Endodermal cell (in vitro differentiated cells): ENCODE measurements around the gene CRIP1. TPM values are rescaled to one million over a fixed set of nuclear protein-coding genes. Genes with fewer than 3 reads are reported as not detected.

ENCODE experiments used
- DNase-seq: peaks from one replicate; pipeline ENCODE4 v3.0.0-alpha.2; 2017
- H3K27ac ChIP-seq: 2 replicates; pipeline ENCODE4 v1.5.1; 2013; ENCODE audit warnings: mild to moderate bottlenecking, low read depth, low read length, moderate library complexity
- H3K27me3 ChIP-seq: 2 replicates; pipeline ENCODE4 v1.6.1; 2013; ENCODE audit warnings: mild to moderate bottlenecking, low read length, moderate library complexity; ENCODE audit not compliant: insufficient read depth, control insufficient read depth, poor library complexity, severe bottlenecking
- H3K36me3 ChIP-seq: 2 replicates; pipeline ENCODE4 v1.7.0; 2013; ENCODE audit warnings: mild to moderate bottlenecking, low read length, moderate library complexity; ENCODE audit not compliant: control insufficient read depth, insufficient read depth
- H3K4me1 ChIP-seq: one replicate; pipeline ENCODE4 v1.7.0; 2013; ENCODE audit warnings: low read length; ENCODE audit not compliant: control insufficient read depth, insufficient read depth
- H3K4me3 ChIP-seq: 2 replicates; pipeline ENCODE4 v1.5.1; 2013; ENCODE audit warnings: mild to moderate bottlenecking, low read length, moderate library complexity
- H3K9ac ChIP-seq: 2 replicates; pipeline ENCODE4 v1.6.1; 2013; ENCODE audit warnings: mild to moderate bottlenecking, low read length, moderate library complexity; ENCODE audit not compliant: poor library complexity, severe bottlenecking; ENCODE audit errors: extremely low read depth
- H3K9me3 ChIP-seq: 2 replicates; pipeline ENCODE4 v1.6.1; 2013; ENCODE audit warnings: mild to moderate bottlenecking, low read length, moderate library complexity; ENCODE audit not compliant: control insufficient read depth
- H3K27ac Mint-ChIP-seq: 2 replicates; pipeline ENCODE4 v1.8.0; 2020; ENCODE audit warnings: mixed read lengths
- H3K27me3 Mint-ChIP-seq: 2 replicates; pipeline ENCODE4 v1.8.0; 2021; ENCODE audit warnings: mild to moderate bottlenecking, mixed read lengths; ENCODE audit not compliant: insufficient read depth
- H3K36me3 Mint-ChIP-seq: 2 replicates; pipeline ENCODE4 v1.8.0; 2020; ENCODE audit warnings: low read depth, mixed read lengths
- H3K4me1 Mint-ChIP-seq: 2 replicates; pipeline ENCODE4 v1.8.0; 2020; ENCODE audit warnings: mixed read lengths
- H3K4me3 Mint-ChIP-seq: 2 replicates; pipeline ENCODE4 v1.8.0; 2020; ENCODE audit warnings: mild to moderate bottlenecking, moderate library complexity, mixed read lengths
- H3K9me3 Mint-ChIP-seq: 2 replicates; pipeline ENCODE4 v1.8.0; 2020; ENCODE audit warnings: mild to moderate bottlenecking, mixed read lengths
- WGBS, 2 experiments: methylation state at CpG; one replicate each; pipeline versions ENCODE4 v1.1.5 to v1.1.7; 2013; ENCODE audit warnings: missing lambda C conversion rate in 2 of 2, mixed read lengths in 1 of 2; ENCODE audit not compliant: insufficient coverage in 1 of 2, insufficient read length in 1 of 2; 5-methylcytosine and 5-hydroxymethylcytosine counted together
- total RNA-seq, 2 donors: library from RNA; stranded (reverse); fragmentation: NEBNext Ultra II Directional in 1 of 2; extraction: Animal tissue kit (Norgen Biotek cat#: 25700) in 1 of 2; gene quantifications; 2 replicates in 1 of 2; 3 replicates in 1 of 2; pipeline ENCODE4 v1.2.1, GENCODE V29; 2021
- TF ChIP-seq, protein P1 (sequence below): fragments of 200-600 bp; sonication (generic); conservative IDR thresholded peaks from 2 replicates; pipeline ENCODE4 v1.5.0; 2021; ENCODE audit warnings: antibody characterized with exemption, mild to moderate bottlenecking

Gene CRIP1
- total RNA-seq, 2 donors from 2014 or later = 7.0 to 47.1 TPM

DNA sequence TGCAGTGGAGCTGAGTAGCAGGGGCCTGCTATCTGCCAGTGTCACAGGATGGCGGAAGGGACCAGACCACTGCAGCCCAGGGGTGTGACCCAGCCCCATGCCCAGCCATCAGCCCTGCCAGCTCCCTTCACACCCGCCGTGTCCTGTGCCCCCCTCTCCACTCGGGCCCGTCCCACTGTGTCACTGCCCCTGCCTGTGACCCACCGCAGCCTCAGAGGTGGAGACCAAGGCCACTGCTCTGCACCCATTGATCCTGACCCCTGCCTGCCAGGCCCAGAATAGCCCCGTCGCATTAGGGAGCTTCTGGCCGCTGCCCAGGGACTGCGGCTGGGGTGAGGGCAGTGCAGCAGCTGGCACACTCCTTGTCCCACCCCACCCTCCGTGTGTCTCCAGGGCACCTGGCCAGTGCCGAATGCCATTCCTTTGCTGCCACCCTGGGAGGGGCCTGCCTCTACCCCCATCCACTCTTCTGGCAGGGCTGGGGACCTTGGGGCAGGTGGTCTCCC is 14.1 kb upstream of the CRIP1 start:
- Histone ChIP-seq H3K9ac (no peak overlapping the region), H3K27ac (no peak overlapping the region), H3K36me3 (peaks cover 9% of the 10 kb centered on the region), H3K4me3 (no peak overlapping the region), H3K27me3 (peaks cover 29% of the 10 kb centered on the region), H3K4me1 (no peaks in the 10 kb centered on the region), H3K9me3 (no peaks in the 10 kb centered on the region)
- H3K27ac Mint-ChIP-seq = no peak overlapping the region
- no peaks in the 10 kb centered on the region for H3K4me1 Mint-ChIP-seq
- no peak for DNase-seq
- H3K9me3 Mint-ChIP-seq = peaks cover 2% of the 10 kb centered on the region
- TF ChIP-seq, protein P1, sequence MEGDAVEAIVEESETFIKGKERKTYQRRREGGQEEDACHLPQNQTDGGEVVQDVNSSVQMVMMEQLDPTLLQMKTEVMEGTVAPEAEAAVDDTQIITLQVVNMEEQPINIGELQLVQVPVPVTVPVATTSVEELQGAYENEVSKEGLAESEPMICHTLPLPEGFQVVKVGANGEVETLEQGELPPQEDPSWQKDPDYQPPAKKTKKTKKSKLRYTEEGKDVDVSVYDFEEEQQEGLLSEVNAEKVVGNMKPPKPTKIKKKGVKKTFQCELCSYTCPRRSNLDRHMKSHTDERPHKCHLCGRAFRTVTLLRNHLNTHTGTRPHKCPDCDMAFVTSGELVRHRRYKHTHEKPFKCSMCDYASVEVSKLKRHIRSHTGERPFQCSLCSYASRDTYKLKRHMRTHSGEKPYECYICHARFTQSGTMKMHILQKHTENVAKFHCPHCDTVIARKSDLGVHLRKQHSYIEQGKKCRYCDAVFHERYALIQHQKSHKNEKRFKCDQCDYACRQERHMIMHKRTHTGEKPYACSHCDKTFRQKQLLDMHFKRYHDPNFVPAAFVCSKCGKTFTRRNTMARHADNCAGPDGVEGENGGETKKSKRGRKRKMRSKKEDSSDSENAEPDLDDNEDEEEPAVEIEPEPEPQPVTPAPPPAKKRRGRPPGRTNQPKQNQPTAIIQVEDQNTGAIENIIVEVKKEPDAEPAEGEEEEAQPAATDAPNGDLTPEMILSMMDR = peak; percentile 14
- 92 to 93% methylated on average over 5 to 12 of the region's 12 CpGs for WGBS, 2 experiments
- H3K4me3 Mint-ChIP-seq = no peak overlapping the region
- peaks cover 1% of the 10 kb centered on the region for H3K36me3 Mint-ChIP-seq
- peaks cover 23% of the 10 kb centered on the region for H3K27me3 Mint-ChIP-seq

DNA sequence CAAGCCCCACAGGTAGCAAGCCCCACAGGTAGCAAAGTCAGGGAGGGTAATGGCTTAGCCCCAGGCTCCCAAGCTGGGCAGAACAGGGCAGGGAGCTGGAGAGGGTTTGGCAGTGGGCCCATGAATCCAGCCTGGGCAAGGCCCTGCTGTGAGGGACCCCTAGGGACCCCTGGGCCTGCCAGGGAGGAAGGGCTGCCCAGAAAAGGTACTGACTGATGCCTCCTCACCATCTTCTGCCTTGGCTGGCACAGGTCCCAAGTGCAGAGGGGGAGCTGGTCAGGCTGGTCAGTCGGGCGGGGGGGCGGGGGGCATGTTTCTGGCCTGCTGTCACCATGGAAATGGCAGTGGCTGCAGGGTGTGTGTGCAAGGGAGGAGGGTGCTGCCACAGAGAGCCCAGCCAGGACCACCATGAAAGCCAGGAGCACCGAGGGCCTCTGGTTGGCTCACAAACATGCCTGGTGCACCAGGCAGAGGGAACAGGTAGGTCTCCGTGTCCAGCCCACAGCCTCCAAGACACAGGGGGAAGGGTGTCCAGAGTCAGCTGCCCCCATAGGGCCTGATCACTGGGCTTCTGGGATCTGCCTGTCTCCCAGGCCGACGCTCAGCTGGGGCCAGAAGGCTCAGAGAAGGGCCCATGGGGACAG is 13.5 kb upstream of the CRIP1 start:
- H3K4me1 ChIP-seq = no peaks in the 10 kb centered on the region
- peaks cover 2% of the 10 kb centered on the region for H3K9me3 Mint-ChIP-seq
- H3K9ac ChIP-seq = no peak overlapping the region
- peaks cover 8% of the 10 kb centered on the region for H3K36me3 ChIP-seq
- DNase-seq = no peak
- H3K4me3 ChIP-seq = no peak overlapping the region
- H3K27me3 Mint-ChIP-seq = peaks cover 28% of the 10 kb centered on the region
- no peak overlapping the region for H3K4me3 Mint-ChIP-seq
- H3K27ac ChIP-seq = peak overlapping the region; percentile 97
- H3K9me3 ChIP-seq = no peaks in the 10 kb centered on the region
- peaks cover 35% of the 10 kb centered on the region for H3K27me3 ChIP-seq
- H3K4me1 Mint-ChIP-seq = no peaks in the 10 kb centered on the region
- H3K27ac Mint-ChIP-seq = no peak overlapping the region
- TF ChIP-seq, protein P1 = no peak
- 60 to 69% methylated on average over 4 to 7 of the region's 7 CpGs for WGBS, 2 experiments
- H3K36me3 Mint-ChIP-seq = peaks cover 1% of the 10 kb centered on the region

DNA sequence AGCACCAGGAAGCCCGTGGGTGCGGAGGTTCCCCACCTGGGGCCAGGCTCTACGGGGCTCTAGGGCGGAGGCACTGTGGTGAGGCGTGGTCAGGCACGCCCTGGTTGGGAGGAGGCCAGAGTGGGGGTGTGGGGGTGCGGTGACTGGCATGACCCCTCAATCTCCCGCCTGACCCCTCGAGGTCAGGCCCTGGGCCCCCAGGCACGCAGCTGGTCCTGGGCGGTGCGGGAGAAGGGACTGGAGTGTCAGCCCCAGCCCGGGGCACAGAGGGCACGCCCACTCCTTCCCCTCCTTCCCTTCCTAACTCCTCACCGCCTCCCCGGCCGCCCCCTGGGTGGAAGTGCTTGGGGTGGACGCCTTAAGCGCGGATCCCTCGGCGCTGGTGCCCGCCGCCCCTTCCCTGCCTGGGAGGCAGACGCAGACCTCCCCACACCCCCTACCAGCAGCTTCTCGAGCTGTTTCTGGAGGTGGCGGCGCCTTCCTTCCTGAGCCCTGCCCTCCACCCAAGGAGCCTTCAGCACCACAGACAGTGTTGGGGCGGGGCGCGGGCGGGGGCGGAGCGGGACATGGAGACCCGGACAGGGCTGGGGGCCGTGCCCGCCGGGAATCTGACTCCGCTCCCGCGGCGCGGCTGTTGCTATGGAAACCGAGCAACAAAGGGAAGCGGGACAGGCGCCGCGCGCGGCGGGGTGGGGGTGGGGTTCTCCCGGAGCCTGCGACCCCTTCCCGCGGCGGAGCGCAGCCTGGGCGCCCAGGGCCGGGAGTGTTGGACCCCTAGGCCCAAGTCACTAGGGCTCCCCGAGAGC is 12.8 kb upstream of the CRIP1 start:
- no peaks in the 10 kb centered on the region for H3K9me3 ChIP-seq
- H3K4me1 ChIP-seq = no peaks in the 10 kb centered on the region
- H3K36me3 Mint-ChIP-seq = peaks cover 1% of the 10 kb centered on the region
- H3K36me3 ChIP-seq = peaks cover 7% of the 10 kb centered on the region
- H3K27ac ChIP-seq = peak overlapping the region; percentile 97
- 5 to 19% methylated on average over 6 to 58 of the region's 60 CpGs for WGBS, 2 experiments
- H3K9me3 Mint-ChIP-seq = peaks cover 2% of the 10 kb centered on the region
- H3K9ac ChIP-seq = peak overlapping the region; percentile 62
- peak overlapping the region; percentile 50 for H3K4me3 Mint-ChIP-seq
- TF ChIP-seq, protein P1 = no peak
- no peak overlapping the region for H3K27ac Mint-ChIP-seq
- peaks cover 34% of the 10 kb centered on the region for H3K27me3 Mint-ChIP-seq
- DNase-seq = peak; percentile 99
- H3K4me1 Mint-ChIP-seq = no peaks in the 10 kb centered on the region
- peaks cover 42% of the 10 kb centered on the region for H3K27me3 ChIP-seq
- peak overlapping the region; percentile 56 for H3K4me3 ChIP-seq
